M059J (cell line): ENCODE data around the gene COL6A5. TPM values are rescaled to one million over a fixed set of nuclear protein-coding genes. Genes with fewer than 3 reads are reported as not detected.
"Not testable (repeated sequence)": the region's sequence is repeated elsewhere in the genome, so short reads cannot be mapped to it uniquely, and the experiment has no call there.

ENCODE experiments used
- DNase-seq: peaks from one replicate; pipeline ENCODE4 v3.0.0-alpha.2; 2012; ENCODE audit warnings: low read depth
- total RNA-seq: library from RNA; depleted of rRNA; stranded (reverse); fragments of >200 nt; shearing (Covaris generic); gene quantifications from 2 replicates; pipeline ENCODE4 v1.2.3, GENCODE V29; 2014

Gene COL6A5
- total RNA-seq, 1 experiment from 2014 or later: not detected

DNA sequence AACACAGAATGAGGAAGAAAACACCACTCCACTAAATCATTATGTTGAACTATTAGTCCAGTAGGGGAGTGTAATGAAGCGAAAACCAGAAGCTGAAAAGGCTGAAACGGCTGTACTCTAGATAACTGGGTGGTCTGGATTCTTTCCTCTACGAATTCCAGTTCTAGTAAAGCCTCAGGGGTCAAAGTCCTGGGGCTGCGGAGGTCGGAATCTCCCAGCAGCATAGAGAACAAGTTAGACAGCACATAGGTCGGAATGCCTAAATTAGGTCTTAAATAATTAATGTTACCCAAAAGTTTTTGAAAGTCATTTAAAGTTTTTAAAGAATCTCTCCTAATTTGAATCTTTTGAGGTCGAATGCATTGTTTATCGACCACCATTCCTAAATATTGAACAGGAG, 102.7 kb downstream of the COL6A5 start:
- DNase-seq: not testable (repeated sequence)

DNA sequence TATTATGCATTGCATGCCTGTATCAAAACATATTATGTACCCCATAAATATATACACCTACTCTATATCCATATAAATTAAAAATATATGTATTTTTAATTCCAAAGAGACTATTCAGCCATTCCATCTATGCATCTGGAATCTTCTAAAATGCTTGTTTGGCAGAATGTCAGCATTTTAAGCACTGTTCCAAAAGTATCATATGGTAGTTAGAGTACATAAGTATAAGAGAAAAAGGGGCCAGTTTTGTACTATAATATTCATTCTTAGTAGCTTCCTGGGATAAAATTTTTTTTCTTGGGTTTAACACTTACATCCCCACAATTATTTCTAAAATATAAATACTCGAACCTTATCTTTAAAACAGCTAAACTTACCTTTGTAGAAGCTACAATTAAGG, 111.1 kb downstream of the COL6A5 start:
- no peak for DNase-seq

DNA sequence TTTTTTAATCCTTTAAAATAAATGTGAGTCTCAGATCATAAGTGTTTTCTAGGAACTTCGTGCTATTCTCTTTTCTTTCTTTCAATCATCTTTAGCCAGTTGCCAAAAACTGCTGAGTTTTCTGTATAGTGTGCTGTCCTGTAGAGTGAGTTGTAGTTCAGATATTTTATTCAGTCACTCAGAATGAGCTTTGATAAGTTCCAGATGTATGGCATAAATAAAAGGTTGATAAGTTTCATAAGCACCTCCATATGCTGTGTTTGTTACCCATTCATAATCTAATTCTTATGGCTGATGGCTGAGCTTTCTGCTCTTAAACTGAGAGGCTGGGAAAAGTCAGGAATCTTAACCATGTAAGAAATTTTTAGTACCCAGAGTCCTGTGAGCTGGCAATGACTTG, 112.2 kb downstream of the COL6A5 start:
- no peak for DNase-seq

GRCh38 chr3:130459944-130460343, 114.5 kb downstream of the COL6A5 start:
- no peak for DNase-seq

- DNase-seq: no peak
Measured at GRCh38 chr3:130462089-130462488, 116.6 kb downstream of the COL6A5 start.

DNA sequence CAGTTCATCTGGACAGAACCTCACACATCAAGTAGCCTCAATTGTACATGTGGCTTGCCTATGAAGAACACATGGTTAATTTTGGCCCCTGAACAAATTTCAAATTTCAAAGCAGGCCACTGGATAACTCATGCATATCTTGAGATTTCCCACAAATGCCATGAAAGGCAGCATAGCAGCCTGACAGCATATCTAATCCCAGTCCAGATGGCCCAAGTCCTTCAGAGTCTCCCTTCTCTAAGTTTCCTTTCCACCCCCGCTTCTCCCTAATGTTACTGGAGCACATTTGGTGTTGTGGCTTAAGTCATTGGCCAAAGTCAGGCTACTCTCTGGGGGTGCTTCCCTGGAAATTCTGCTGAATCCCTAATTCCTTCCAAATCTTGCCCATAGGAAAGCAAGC, 117.7 kb downstream of the COL6A5 start:
- no peak for DNase-seq

DNA sequence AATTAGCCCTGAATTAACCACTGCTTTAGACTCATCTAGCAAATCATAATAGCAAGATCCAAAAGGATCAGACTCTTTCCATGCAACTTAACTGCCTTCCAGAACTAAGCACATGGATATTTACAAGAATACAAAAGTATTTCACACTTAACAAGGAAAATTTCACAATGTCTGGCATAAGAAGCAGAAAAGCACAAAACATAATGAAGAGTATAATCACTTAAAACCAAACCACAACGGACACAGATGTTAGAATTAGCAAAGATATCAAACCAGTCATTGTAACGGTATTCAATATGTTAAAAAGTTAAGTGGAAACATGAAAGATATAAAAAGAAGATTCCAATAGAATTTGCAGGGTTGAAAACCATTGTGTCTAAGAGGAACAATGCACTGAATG, 120.0 kb downstream of the COL6A5 start:
- DNase-seq: no peak

- no peak for DNase-seq
Measured at GRCh38 chr3:130468311-130468710, 122.8 kb downstream of the COL6A5 start.

GRCh38 chr3:130470126-130470525, 124.7 kb downstream of the COL6A5 start:
- DNase-seq: no peak

DNA sequence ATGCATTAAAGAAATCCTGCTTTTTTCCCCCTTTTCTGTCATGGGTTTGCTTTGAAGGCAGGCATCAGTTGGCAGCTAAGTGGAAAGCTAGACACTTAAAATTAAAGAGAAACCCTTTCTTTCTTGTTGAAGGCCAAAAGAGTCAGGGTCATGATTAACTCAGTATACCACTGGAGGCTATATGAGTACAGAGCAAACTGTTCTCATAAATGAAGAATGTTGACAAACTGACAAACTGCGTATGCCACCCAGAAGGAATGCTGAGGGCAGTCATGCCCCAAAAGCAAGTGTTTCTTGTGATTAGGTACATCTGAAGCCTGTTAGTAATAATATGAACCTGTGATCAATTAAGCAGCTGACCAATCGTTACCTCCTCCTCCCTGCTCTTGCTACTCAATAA, 127.9 kb downstream of the COL6A5 start:
- no peak for DNase-seq

DNA sequence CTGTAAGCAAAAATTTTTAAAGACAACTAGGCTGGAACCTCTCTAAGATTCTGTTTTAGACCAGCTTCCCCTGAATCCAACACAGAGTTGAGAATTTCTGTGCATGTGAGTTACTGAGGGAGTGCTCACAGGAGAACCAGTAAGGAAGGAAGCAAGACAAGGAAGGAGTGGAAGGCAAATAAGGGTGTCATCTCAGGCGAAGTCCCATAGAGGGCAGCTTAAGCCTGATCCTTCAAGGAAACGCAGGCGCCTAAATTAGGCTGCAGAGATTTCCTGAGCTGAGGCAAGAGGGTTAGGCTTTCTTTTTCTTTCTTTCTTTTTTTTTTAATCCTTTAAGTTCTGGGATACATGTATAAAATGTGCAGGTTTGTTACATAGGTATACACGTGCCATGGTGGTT, 135.3 kb downstream of the COL6A5 start:
- DNase-seq: peak; percentile 29

DNA sequence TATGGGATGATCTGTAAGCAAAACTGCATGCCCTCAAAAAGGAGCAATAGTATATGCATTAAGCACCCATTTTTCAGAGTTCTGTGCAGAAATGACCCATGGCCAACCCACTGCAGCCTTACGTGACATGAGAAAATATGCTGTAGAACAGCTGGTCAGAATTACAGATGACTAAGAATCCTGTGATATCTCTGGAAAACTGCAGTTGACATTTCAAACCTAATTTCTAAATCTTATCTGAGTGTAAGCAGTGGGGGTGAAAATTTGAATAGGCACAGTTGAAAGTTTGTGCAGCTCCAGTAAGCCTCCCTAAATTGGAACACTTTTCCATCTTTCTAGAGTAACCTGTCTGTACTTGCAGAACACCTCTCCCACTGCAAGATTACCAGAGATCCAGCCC, 142.8 kb downstream of the COL6A5 start:
- no peak for DNase-seq

GRCh38 chr3:130488769-130489450, 143.4 kb downstream of the COL6A5 start:
- DNase-seq: no peak

GRCh38 chr3:130490241-130490640, 144.8 kb downstream of the COL6A5 start:
- DNase-seq: no peak

GRCh38 chr3:130491431-130491830, 146.0 kb downstream of the COL6A5 start:
- no peak for DNase-seq

DNA sequence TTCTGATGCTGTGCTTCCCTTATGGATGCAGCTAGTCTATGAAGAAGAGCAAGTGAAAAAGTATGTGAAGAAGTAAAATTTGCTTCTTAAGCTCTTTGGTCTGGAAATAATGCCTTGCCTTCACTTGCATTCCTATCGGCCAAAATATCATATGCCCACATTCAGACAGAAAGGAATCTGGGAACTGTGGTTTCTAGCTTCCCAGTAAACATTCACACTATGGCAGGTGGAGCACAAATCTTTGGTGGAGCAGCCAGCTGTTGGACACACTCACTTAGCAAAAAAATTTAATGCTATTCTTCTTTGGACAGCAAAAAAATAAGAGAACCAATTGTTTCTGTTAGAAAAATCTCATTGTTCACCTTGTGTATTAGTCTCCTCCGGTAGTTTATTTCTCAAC, 159.2 kb downstream of the COL6A5 start:
- DNase-seq: no peak

- no peak for DNase-seq
Measured at GRCh38 chr3:130506031-130506430, 160.6 kb downstream of the COL6A5 start.

GRCh38 chr3:130507746-130508145, 162.3 kb downstream of the COL6A5 start:
- no peak for DNase-seq

- no peak for DNase-seq
Measured at GRCh38 chr3:130509008-130509407, 163.5 kb downstream of the COL6A5 start.

- no peak for DNase-seq
Measured at GRCh38 chr3:130514681-130515080, 169.2 kb downstream of the COL6A5 start.

GRCh38 chr3:130515755-130516154, 170.3 kb downstream of the COL6A5 start:
- peak; percentile 3 for DNase-seq

DNA sequence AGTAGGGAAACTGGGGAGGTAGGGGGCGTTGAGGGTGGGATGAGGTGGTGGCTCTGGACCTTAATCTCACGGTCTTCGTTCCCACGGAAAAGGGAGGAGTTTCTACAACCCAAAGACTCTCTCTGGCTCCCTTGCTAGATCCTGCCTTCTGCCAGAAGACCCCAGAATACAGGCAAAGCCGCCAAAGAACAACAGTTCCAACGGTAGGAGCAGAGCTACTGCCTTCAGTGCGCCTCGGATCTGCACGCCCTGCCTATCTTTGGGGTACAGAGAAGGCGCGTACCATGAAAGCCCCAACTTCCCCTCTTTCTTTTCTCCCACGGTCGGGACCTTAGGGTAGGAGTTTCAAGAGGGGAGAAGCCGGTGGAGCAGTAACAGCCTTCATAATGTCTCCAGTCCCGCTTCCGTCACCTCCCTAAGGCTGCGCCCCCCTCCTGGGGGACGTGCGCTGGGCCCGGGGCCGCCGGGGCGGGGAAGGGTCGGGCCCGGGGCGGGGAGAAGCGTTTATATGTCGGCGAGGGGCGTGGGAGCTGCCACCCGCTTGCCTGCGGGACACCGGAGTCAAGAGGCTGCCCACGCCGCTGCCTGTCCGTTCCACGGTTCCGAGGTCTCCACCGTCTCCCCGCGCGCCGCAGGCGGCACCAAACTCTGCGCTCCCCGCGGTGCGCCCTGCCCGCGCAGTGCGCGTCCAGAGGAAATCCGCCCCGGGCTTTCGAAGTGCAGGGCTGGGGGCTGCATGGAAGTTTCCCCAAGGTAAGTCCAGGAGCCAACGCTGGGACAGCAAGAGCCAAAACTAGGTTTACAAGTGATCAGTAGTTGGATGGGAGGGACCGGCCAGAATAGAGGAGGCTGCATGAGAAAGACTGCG, 171.4 kb downstream of the COL6A5 start, which contains the start of gene COL6A6:
Gene COL6A6 (plus strand): TSS at position 533 of the 868 bp plus-strand sequence. CDS start 43,188 bp downstream, outside the sequence.
- no peak for DNase-seq

- no peak for DNase-seq
Measured at GRCh38 chr3:130517602-130518001, 172.1 kb downstream of the COL6A5 start.
